Loucy (cell line): ENCODE measurements around the gene MACROH2A2.

Experiments
- H2AFZ ChIP-seq: fragments of 200-600 bp; sonication (generic); 2 replicates; pipeline ENCODE4 v1.6.0; 2016; ENCODE audit warnings: antibody characterized with exemption, mild to moderate bottlenecking, low read length, moderate library complexity
- H3F3A ChIP-seq: fragments of 200-600 bp; 2 replicates; pipeline ENCODE4 v1.6.0; 2016; ENCODE audit warnings: antibody characterized with exemption, low read depth, mild to moderate bottlenecking
- H3K27me3 ChIP-seq: fragments of 200-600 bp; sonication (generic); 2 replicates; pipeline ENCODE4 v1.6.1; 2014; ENCODE audit warnings: low read length, mild to moderate bottlenecking; ENCODE audit not compliant: insufficient read depth, poor library complexity, severe bottlenecking
- H3K36me3 ChIP-seq: fragments of 200-600 bp; sonication (generic); 2 replicates; pipeline ENCODE4 v1.6.1; 2016; ENCODE audit warnings: low read length; ENCODE audit not compliant: insufficient read depth
- H3K4me1 ChIP-seq: fragments of 200-600 bp; sonication (generic); 2 replicates; pipeline ENCODE4 v1.5.1; 2014; ENCODE audit warnings: low read length, mild to moderate bottlenecking; ENCODE audit not compliant: insufficient read depth, poor library complexity, severe bottlenecking
- H3K4me2 ChIP-seq: fragments of 200-600 bp; sonication (generic); 2 replicates; pipeline ENCODE4 v1.6.0; 2014; ENCODE audit warnings: antibody characterized with exemption, low read length, low read depth, mild to moderate bottlenecking; ENCODE audit not compliant: poor library complexity, severe bottlenecking
- H3K4me3 ChIP-seq: fragments of 200-600 bp; sonication (generic); 2 replicates; pipeline ENCODE4 v1.5.1; 2014; ENCODE audit warnings: low read length, mild to moderate bottlenecking, mixed read lengths; ENCODE audit not compliant: poor library complexity, severe bottlenecking
- H3K79me2 ChIP-seq: fragments of 200-600 bp; sonication (generic); 2 replicates; pipeline ENCODE4 v1.6.1; 2014; ENCODE audit warnings: low read length; ENCODE audit not compliant: insufficient read depth
- H3K9ac ChIP-seq: fragments of 200-600 bp; sonication (generic); 2 replicates; pipeline ENCODE4 v1.6.0; 2014; ENCODE audit warnings: mild to moderate bottlenecking, low read depth, low read length, moderate library complexity; ENCODE audit not compliant: poor library complexity, severe bottlenecking
- H3K9me2 ChIP-seq: fragments of 200-600 bp; sonication (generic); replicated peaks from 2 replicates; pipeline ENCODE4 v1.6.1; 2016; ENCODE audit warnings: low read depth, low read length, mixed read lengths
- H3K9me3 ChIP-seq: fragments of 200-600 bp; sonication (generic); 2 replicates; pipeline ENCODE4 v1.6.1; 2014; ENCODE audit warnings: mild to moderate bottlenecking, antibody characterized with exemption, low read length, low read depth; ENCODE audit not compliant: insufficient read depth
- H4K20me1 ChIP-seq: fragments of 200-600 bp; sonication (generic); 2 replicates; pipeline ENCODE4 v1.6.0; 2014; ENCODE audit warnings: antibody characterized with exemption, low read length, mild to moderate bottlenecking; ENCODE audit not compliant: insufficient read depth, poor library complexity, severe bottlenecking
- CTCF ChIP-seq: fragments of 200-600 bp; sonication (generic); conservative IDR thresholded peaks from 2 replicates; pipeline ENCODE4 v1.5.1; 2014; ENCODE audit warnings: mild to moderate bottlenecking, antibody characterized with exemption, low read length
- EZH2phosphoT487 ChIP-seq: fragments of 200-600 bp; IDR thresholded peaks from 2 replicates; pipeline ENCODE4 v1.6.1; 2018; ENCODE audit warnings: antibody characterized with exemption, mild to moderate bottlenecking, moderate library complexity, borderline replicate concordance

The MACROH2A2 gene

GRCh38 chr10:70145666-70146488 lies 93.2 kb downstream of the MACROH2A2 start:
- Histone ChIP-seq H3K9ac (peak overlapping the region; percentile 74), H3K4me3 (peak overlapping the region; percentile 83), H4K20me1 (peaks cover 17% of the 10 kb centered on the region), H3K9me2 (no peaks in the 10 kb centered on the region), H3K36me3 (peaks cover 18% of the 10 kb centered on the region), H3K79me2 (peaks cover 12% of the 10 kb centered on the region; the same call in 1 of the 2 replicates), H3F3A (0 out of 2 replicates have a peak, but pooled peaks cover 6% of the 10 kb centered on the region), H3K4me1 (peaks cover 17% of the 10 kb centered on the region), H3K27me3 (no peaks in the 10 kb centered on the region), H2AFZ (peak overlapping the region; percentile 89), H3K9me3 (no peaks in the 10 kb centered on the region), H3K4me2 (peak overlapping the region; percentile 90)
- no peak for TF ChIP-seq EZH2phosphoT487
- peak; percentile 60 for TF ChIP-seq CTCF

- peak within 1 kb of the TSS; percentile 83 for H3K4me3 ChIP-seq
- H3K4me2 ChIP-seq = peak within 1 kb of the TSS; percentile 90
- H3K9me2 ChIP-seq = no peaks in the 10 kb centered on the region
- peak within 1 kb of the TSS; percentile 74 for H3K9ac ChIP-seq
- H3K36me3 ChIP-seq = peaks cover 26% of the 10 kb centered on the region
- H3K79me2 ChIP-seq = peaks cover 12% of the 10 kb centered on the region; the same call in 1 of the 2 replicates
- H3K9me3 ChIP-seq = no peaks in the 10 kb centered on the region
- no peaks in the 10 kb centered on the region for H3K27me3 ChIP-seq
- H3F3A ChIP-seq = 0 out of 2 replicates have a peak, but pooled peaks cover 6% of the 10 kb centered on the region
- peaks cover 17% of the 10 kb centered on the region for H3K4me1 ChIP-seq
- peaks cover 17% of the 10 kb centered on the region for H4K20me1 ChIP-seq
- peak within 1 kb of the TSS; percentile 89 for H2AFZ ChIP-seq
- TF ChIP-seq CTCF (peak; percentile 63), EZH2phosphoT487 (no peak)
Observed at GRCh38 chr10:70146489-70147258, 94.0 kb downstream of the MACROH2A2 start, which contains the start of gene TYSND1. TYSND1 (minus strand) TSS chr10:70146700; CDS start chr10:70146586, 114 bp downstream.

GRCh38 chr10:70147259-70147625 lies 94.6 kb downstream of the MACROH2A2 start:
- Histone ChIP-seq H3K9ac (peak overlapping the region; percentile 33), H3K4me2 (peak overlapping the region; percentile 90), H3K9me2 (no peaks in the 10 kb centered on the region), H3K4me3 (peak overlapping the region; percentile 83), H3K9me3 (no peaks in the 10 kb centered on the region), H3F3A (0 out of 2 replicates have a peak, but pooled peaks cover 6% of the 10 kb centered on the region), H4K20me1 (peaks cover 17% of the 10 kb centered on the region), H3K36me3 (peaks cover 32% of the 10 kb centered on the region), H3K27me3 (no peaks in the 10 kb centered on the region), H2AFZ (no peak overlapping the region), H3K79me2 (peaks cover 12% of the 10 kb centered on the region; the same call in 1 of the 2 replicates), H3K4me1 (peaks cover 17% of the 10 kb centered on the region)
- no peak for TF ChIP-seq CTCF
- no peak for TF ChIP-seq EZH2phosphoT487
